Activated naive CD4-positive, alpha-beta T cell treated with anti-CD3 and anti-CD28 coated beads, Interleukin-2, amount 10 ng/mL, durations not matched to agents 7 days and 5 days (primary cell): ENCODE results near the gene NUP50.

Experiments
- CTCF ChIA-PET: fragments of 350-600 bp; sonication (Branson Sonifier 250); formaldehyde crosslinking; loops from one replicate; lab custom pipeline; 2021; ENCODE audit warnings: antibody characterized with exemption; lab: Charles Lee
- DNase-seq: peaks from one replicate; pipeline ENCODE4 v3.0.0-alpha.2; 2020
- H3K27ac Mint-ChIP-seq: one replicate; pipeline ENCODE4 v1.8.0; 2021; ENCODE audit warnings: mild to moderate bottlenecking, moderate library complexity, mixed read lengths
- H3K27me3 Mint-ChIP-seq: one replicate; pipeline ENCODE4 v1.8.0; 2021; ENCODE audit warnings: mild to moderate bottlenecking, mixed read lengths
- H3K36me3 Mint-ChIP-seq: one replicate; pipeline ENCODE4 v1.8.0; 2021; ENCODE audit warnings: mixed read lengths
- H3K4me1 Mint-ChIP-seq: one replicate; pipeline ENCODE4 v1.8.0; 2021; ENCODE audit warnings: mixed read lengths
- H3K4me3 Mint-ChIP-seq: one replicate; pipeline ENCODE4 v1.8.0; 2021; ENCODE audit warnings: mild to moderate bottlenecking, moderate library complexity, mixed read lengths
- H3K9me3 Mint-ChIP-seq: one replicate; pipeline ENCODE4 v1.8.0; 2021; ENCODE audit warnings: mixed read lengths

NUP50 gene, protein sequence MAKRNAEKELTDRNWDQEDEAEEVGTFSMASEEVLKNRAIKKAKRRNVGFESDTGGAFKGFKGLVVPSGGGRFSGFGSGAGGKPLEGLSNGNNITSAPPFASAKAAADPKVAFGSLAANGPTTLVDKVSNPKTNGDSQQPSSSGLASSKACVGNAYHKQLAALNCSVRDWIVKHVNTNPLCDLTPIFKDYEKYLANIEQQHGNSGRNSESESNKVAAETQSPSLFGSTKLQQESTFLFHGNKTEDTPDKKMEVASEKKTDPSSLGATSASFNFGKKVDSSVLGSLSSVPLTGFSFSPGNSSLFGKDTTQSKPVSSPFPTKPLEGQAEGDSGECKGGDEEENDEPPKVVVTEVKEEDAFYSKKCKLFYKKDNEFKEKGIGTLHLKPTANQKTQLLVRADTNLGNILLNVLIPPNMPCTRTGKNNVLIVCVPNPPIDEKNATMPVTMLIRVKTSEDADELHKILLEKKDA

DNA sequence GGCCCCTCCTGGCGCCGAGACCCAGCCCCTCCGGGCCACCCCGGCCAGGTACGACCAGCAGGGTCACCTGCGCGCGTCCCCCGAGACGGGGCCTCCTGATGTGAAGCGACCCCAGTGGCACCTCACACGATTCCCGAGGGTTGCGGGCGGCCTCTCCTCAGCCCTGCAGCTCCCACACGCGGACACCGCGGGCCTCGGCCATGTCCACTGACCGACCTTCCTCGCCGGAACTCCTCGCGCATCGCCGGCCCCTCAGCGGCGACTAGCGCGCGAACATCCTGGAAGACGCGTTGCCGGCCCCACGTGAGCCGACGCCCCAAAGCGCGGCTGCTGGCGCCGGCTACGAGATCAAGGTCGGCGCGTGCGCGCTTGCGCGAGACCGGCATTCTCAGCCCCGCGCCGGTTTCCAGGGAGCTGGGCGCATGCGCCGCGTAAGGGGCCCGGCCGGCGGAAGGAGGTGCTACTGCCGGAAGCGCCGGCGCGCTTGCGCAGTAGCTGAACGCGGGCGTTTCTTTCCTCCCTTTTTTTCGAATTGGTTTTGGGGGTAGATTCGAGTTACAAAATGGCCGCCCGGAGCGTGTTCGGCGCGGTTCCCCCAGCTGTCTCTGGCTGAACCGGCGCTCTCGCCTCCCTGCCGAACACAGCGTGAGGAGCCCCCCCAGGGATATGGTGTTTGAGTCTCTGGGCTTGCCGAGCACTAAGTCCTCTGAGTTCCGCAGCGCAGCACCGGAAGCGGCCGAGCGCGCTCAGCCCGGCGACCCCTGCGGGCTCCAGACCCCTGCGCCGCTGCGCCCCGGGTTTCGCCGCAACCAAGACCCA lies at the start of gene NUP50:
Gene NUP50, plus strand, starts transcription at position 475 of the 819 bp plus-strand sequence. CDS start 4,253 bp downstream, outside the sequence.
- Mint-ChIP-seq H3K27ac (peak within 1 kb of the TSS; percentile 94), H3K4me3 (peak within 1 kb of the TSS; percentile 95), H3K4me1 (peaks cover 66% of the 10 kb centered on the region), H3K9me3 (no peaks in the 10 kb centered on the region), H3K27me3 (no peaks in the 10 kb centered on the region), H3K36me3 (peaks cover 44% of the 10 kb centered on the region)
- DNase-seq, result peak; percentile 96
- CTCF ChIA-PET, result interaction anchor here (0.9 kb wide), 1 partner anchor 9 kb away, joined by 3 read pairs; no protein-coding TSS in a partner anchor

DNA sequence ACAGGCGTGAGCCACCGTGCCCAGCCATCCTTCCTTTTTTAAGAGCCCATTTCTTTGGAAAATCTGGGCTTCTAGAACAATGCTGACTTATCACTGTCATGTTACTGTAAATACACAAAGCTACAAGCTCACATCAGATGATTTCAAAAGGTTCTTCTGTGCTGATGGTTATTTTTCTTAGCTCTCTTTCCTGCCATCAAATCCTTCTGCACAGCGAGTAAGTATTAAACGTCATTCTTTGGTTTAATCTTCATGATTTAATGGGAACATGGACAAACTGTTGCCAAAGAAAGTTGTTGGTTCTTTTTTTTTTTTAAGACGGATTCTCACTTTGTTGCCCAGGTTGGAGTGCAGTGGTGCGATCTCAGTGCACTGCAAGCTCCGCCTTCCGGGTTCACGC lies 43.3 kb upstream of the NUP50 start:
- CTCF ChIA-PET, result interaction anchor here (1.6 kb wide), 1 partner anchor 24 kb away, joined by 5 read pairs; no protein-coding TSS in a partner anchor

GRCh38 chr22:45120931-45121330 lies 42.8 kb upstream of the NUP50 start:
- no peak for DNase-seq
- H3K4me1 Mint-ChIP-seq, result no peaks in the 10 kb centered on the region
- CTCF ChIA-PET, result interaction anchor here (1.6 kb wide), 1 partner anchor 24 kb away, joined by 5 read pairs; no protein-coding TSS in a partner anchor
- no peak overlapping the region for H3K27ac Mint-ChIP-seq
- H3K9me3 Mint-ChIP-seq, result no peaks in the 10 kb centered on the region
- peaks cover 13% of the 10 kb centered on the region for H3K27me3 Mint-ChIP-seq
- no peaks in the 10 kb centered on the region for H3K36me3 Mint-ChIP-seq
- H3K4me3 Mint-ChIP-seq, result no peak overlapping the region

More for the DNA sequence above, 43.3 kb upstream of the NUP50 start:
- Mint-ChIP-seq H3K9me3 (no peaks in the 10 kb centered on the region), H3K36me3 (no peaks in the 10 kb centered on the region), H3K27me3 (peaks cover 13% of the 10 kb centered on the region), H3K4me3 (no peak overlapping the region), H3K4me1 (no peaks in the 10 kb centered on the region), H3K27ac (no peak overlapping the region)
- DNase-seq, result no peak

GRCh38 chr22:45124176-45124847 lies 39.4 kb upstream of the NUP50 start:
- Mint-ChIP-seq H3K27ac (peak overlapping the region; percentile 53), H3K9me3 (no peaks in the 10 kb centered on the region), H3K4me1 (peaks cover 3% of the 10 kb centered on the region), H3K36me3 (no peaks in the 10 kb centered on the region), H3K27me3 (peaks cover 8% of the 10 kb centered on the region), H3K4me3 (no peak overlapping the region)
- CTCF ChIA-PET, result interaction anchor here (1.1 kb wide), 1 partner anchor 9 kb away, joined by 4 read pairs; no protein-coding TSS in a partner anchor
- DNase-seq, result no peak

DNA sequence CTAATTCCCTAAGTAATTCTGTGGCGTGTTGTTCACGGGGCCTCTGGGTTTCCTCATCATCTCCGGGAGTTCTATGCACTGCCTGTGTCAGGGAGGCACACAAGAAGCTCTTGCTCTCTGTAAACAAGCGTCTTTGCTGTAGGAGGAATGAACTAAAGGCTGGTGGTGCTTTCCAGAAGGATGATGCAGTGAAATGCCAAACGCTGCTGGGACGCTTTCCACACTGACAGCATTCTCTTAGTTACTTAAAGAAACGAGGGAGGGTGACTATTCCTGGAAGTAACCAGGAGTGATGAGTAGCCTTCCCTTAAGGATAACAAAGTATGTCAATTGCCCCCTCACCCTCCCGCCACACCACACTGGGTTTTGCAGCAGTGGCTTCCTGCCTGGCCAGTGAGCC lies 38.5 kb upstream of the NUP50 start:
- Mint-ChIP-seq H3K27me3 (peaks cover 8% of the 10 kb centered on the region), H3K27ac (no peak overlapping the region), H3K4me3 (no peak overlapping the region), H3K4me1 (peaks cover 12% of the 10 kb centered on the region), H3K9me3 (no peaks in the 10 kb centered on the region), H3K36me3 (no peaks in the 10 kb centered on the region)
- DNase-seq, result no peak
- CTCF ChIA-PET, result interaction anchor here (1.1 kb wide), 1 partner anchor 10 kb away, joined by 4 read pairs; no protein-coding TSS in a partner anchor

DNA sequence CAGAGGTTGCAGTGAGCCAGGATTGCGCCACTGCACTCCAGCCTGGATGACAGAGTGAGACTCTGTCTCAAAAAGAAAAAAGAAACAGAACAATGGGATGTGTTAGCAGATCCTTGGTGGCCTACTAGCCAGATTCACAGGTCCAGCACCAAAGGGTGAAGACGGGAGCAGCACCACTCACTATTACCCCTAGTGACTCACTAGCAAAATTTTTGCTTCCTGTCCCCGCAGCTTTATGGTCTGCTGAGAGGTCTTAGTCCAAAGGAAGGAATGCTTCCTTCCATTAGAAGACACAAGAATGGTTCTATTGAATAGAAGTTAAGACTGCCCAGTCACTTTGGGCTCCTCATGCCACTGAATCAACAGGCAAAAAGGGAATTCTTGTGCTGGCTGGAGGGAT lies 35.9 kb upstream of the NUP50 start:
- Mint-ChIP-seq H3K27me3 (peaks cover 8% of the 10 kb centered on the region), H3K4me1 (peaks cover 23% of the 10 kb centered on the region), H3K9me3 (no peaks in the 10 kb centered on the region), H3K4me3 (no peak overlapping the region), H3K36me3 (peaks cover 6% of the 10 kb centered on the region), H3K27ac (no peak overlapping the region)
- no peak for DNase-seq
- CTCF ChIA-PET, result no interaction called here

DNA sequence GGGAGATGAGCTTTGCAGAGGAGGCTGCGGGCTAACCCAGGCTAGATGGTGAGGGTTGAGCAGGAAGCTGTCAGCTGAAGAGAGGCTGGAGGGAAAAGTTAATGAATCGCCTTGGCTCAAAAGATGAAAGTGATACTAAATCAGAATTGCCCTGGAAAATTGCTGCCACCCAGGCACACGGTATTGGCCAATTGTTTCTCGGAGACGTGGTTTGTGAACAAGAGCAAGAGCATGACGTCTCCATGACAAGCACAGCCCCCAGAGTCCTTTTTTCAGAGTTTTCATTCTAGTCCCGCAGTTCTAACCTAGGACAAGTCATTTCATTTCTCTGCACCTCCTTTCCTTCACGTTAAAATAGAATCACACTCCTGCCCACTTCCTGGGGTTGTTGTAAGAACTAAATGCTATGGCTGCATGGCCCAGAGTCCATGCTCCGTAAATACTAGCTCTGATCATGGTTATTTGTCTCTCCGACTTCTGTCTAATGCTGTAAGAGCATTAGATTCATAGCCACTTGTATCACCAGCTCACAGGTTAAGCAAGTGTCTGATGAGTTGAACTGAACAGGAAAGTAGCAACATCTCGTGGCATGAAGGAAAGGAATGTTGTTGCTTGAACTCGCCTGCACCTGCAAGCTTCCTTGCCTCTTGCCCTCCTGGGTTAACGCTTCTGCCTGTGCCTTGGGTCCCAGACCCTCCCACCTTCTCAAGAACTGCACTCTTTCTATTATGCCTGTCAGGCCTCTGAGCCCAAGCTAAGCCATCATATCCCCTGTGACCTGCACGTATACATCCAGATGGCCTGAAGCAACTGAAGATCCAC lies 33.8 kb upstream of the NUP50 start:
- Mint-ChIP-seq H3K4me1 (peaks cover 23% of the 10 kb centered on the region), H3K27me3 (peaks cover 3% of the 10 kb centered on the region), H3K36me3 (peaks cover 19% of the 10 kb centered on the region), H3K27ac (peak overlapping the region; percentile 79), H3K9me3 (peaks cover 8% of the 10 kb centered on the region), H3K4me3 (peak overlapping the region; percentile 28)
- peak; percentile 29 for DNase-seq
- CTCF ChIA-PET, result interaction anchor here (0.7 kb wide), 1 partner anchor 24 kb away, joined by 3 read pairs; no protein-coding TSS in a partner anchor

DNA sequence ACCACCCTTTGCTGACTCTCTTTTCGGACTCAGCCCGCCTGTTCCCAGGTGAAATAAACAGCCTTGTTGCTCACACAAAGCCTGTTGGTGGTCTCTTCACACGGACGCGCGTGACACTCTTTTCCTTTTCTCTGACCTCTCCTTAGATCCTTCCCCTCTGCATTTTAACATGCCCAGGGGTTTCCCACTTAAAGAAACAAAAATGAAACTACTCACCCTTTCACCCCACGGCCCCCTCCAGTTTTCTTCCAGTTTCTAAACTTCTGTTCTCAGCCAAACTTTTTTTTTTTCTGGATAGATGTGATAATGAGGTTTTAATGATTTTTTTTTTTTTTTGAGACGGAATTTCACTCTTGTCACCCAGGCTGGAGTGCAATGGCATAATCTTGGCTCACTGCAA lies 32.8 kb upstream of the NUP50 start:
- DNase-seq, result no peak
- Mint-ChIP-seq H3K4me3 (no peak overlapping the region), H3K36me3 (peaks cover 26% of the 10 kb centered on the region), H3K27me3 (no peaks in the 10 kb centered on the region), H3K9me3 (peaks cover 8% of the 10 kb centered on the region), H3K4me1 (peaks cover 23% of the 10 kb centered on the region), H3K27ac (no peak overlapping the region)
- CTCF ChIA-PET, result no interaction called here

GRCh38 chr22:45131749-45132148 lies 32.0 kb upstream of the NUP50 start:
- Mint-ChIP-seq H3K27ac (no peak overlapping the region), H3K9me3 (peaks cover 8% of the 10 kb centered on the region), H3K27me3 (no peaks in the 10 kb centered on the region), H3K4me3 (no peak overlapping the region), H3K36me3 (peaks cover 26% of the 10 kb centered on the region), H3K4me1 (peaks cover 29% of the 10 kb centered on the region)
- CTCF ChIA-PET, result no interaction called here
- DNase-seq, result no peak

DNA sequence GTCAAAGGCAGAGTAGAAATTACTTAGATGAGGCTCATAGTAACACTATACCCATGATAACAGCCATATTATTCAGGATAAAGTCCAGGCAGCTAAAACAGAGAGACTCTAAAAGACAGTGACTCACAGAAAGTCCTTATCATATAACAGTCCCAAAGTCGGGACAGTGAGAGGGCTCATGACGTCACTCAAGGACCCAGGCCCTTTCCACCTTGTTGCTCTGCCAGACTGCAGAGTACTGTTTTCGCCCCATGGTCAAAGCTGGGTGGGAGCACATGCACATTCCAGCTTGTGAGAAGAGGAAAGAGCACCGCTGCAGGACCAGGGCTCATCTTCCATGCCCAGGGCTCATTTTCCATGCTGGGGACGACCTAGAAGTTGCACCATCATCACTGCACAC lies 29.4 kb upstream of the NUP50 start:
- H3K4me1 Mint-ChIP-seq, result peaks cover 27% of the 10 kb centered on the region
- peaks cover 30% of the 10 kb centered on the region for H3K36me3 Mint-ChIP-seq
- H3K4me3 Mint-ChIP-seq, result no peak overlapping the region
- no peak overlapping the region for H3K27ac Mint-ChIP-seq
- peaks cover 8% of the 10 kb centered on the region for H3K9me3 Mint-ChIP-seq
- CTCF ChIA-PET, result interaction anchor here (1.0 kb wide), 1 partner anchor 74 kb away, joined by 3 read pairs; no protein-coding TSS in a partner anchor
- no peak for DNase-seq
- no peaks in the 10 kb centered on the region for H3K27me3 Mint-ChIP-seq

DNA sequence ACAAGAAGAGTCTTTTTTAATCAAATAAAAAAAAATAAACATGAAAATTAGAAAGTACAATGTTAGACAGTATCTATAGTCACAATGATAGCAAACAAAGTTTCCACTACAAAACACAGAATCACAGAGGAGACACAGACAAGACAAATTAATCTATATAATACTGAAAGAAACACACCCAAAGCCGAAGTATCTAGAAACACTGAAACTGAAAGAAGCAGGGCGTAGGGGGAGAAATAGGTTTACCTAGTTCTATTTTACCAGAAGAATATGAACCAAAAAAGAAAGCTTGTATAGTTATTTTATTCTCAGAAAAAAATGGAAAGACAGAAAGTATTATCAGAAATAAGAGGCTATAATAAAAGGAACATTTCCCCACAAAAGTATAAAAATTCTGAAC lies 27.1 kb upstream of the NUP50 start:
- no peak for DNase-seq
- Mint-ChIP-seq H3K9me3 (peaks cover 8% of the 10 kb centered on the region), H3K27me3 (no peaks in the 10 kb centered on the region), H3K4me3 (no peak overlapping the region), H3K27ac (no peak overlapping the region), H3K4me1 (peaks cover 10% of the 10 kb centered on the region), H3K36me3 (peaks cover 30% of the 10 kb centered on the region)
- CTCF ChIA-PET, result no interaction called here

- peaks cover 7% of the 10 kb centered on the region for H3K4me1 Mint-ChIP-seq
- peaks cover 20% of the 10 kb centered on the region for H3K36me3 Mint-ChIP-seq
- peaks cover 1% of the 10 kb centered on the region for H3K9me3 Mint-ChIP-seq
- DNase-seq, result no peak
- H3K27ac Mint-ChIP-seq, result no peak overlapping the region
- no peak overlapping the region for H3K4me3 Mint-ChIP-seq
- H3K27me3 Mint-ChIP-seq, result no peaks in the 10 kb centered on the region
- CTCF ChIA-PET, result no interaction called here
Observed at GRCh38 chr22:45139693-45140092, 24.0 kb upstream of the NUP50 start.

GRCh38 chr22:45142376-45142775 lies 21.3 kb upstream of the NUP50 start:
- Mint-ChIP-seq H3K36me3 (peaks cover 14% of the 10 kb centered on the region), H3K9me3 (no peaks in the 10 kb centered on the region), H3K4me1 (no peaks in the 10 kb centered on the region), H3K4me3 (no peak overlapping the region), H3K27ac (no peak overlapping the region), H3K27me3 (no peaks in the 10 kb centered on the region)
- DNase-seq, result no peak
- CTCF ChIA-PET, result no interaction called here
